Stimulated activated CD8-positive, alpha-beta memory T cell treated with anti-CD3 and anti-CD28 coated beads, Interleukin-15, amount 100 ng/mL, for 48 hours (primary cell): Measurements from ENCODE around the gene GPR17.

Experiments used
- DNase-seq, 2 donors: peaks; one replicate each; pipeline ENCODE4 v3.0.0-alpha.2; 2020; ENCODE audit warnings: low read depth in 2 of 2

GPR17 gene

DNA sequence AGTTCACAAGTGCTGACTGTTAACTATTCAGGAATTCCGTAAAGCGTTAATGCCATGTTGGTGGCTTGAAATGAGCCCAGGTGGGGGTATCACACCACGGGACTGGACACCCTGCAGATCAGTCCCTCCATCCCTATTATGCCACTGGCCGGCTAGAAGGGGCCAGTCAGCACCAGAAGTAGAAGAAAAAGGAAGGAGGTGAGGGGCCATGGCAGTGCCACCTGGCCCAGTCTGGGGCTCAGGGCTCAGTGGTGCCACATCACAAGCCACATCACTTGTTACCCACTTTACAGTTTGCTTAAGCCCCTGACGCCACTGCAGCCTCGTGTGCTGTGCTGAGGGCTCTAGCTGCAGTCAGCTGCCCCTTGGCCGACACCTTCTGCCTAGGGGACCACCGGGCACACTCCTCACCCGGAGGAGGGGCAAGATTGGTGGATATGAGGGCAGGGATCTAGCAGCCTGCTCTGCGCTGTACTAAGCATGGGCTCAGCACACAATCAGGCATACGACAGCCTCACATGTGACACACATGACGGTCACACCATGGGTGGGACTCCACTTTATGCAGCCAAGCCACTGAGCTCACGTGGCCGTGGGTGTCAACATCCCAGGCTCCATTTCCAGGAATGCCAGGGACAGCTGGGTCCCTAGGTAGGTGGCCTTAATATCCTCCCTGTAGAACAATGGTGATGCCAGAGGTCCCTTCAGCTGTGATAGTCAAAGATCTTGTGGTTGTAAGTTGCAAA lies 25.8 kb downstream of the GPR17 start:
- DNase-seq = no peak

DNA sequence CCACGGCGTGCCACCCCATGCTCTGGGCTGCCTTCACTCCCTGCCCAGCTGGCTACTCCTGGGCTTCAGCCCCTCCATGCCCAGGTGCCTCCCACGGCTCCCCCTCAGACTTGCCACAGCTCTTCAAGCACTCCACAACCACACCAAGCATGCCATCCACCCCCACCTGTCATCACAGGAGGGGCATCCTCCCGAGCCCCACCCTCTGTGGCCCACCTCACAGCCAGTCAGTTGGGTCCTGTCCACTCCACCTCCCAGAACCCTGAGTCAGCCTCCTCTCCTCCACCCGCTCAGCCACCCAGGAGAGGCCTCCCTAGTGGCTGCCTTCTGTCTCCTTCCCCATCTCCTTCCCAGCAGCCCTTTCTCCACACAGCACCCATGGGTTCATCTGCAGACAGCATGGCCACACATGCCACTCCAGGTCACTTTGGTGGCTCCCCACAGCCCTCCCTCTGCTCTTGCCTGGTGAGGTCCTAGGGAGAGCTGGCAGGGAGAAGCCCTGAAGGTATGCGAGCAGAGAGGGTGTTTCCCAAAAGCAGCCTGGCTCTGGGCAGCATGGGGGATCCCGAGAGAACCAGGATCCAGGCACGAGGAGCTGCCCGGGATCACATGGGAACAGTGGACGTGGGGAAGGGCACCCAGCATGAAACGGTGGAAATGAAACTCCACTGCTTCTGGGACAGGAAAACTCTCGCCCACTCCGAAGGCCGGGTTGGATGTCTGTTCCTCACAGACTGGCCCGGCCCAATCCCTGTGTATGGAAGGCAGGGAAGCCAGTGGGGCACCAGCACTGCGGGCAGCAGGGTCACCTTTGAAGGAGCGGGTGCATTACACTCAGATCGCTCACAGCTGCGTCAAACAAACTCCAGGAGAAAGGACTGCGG lies 26.6 kb downstream of the GPR17 start:
- DNase-seq = no peak

DNA sequence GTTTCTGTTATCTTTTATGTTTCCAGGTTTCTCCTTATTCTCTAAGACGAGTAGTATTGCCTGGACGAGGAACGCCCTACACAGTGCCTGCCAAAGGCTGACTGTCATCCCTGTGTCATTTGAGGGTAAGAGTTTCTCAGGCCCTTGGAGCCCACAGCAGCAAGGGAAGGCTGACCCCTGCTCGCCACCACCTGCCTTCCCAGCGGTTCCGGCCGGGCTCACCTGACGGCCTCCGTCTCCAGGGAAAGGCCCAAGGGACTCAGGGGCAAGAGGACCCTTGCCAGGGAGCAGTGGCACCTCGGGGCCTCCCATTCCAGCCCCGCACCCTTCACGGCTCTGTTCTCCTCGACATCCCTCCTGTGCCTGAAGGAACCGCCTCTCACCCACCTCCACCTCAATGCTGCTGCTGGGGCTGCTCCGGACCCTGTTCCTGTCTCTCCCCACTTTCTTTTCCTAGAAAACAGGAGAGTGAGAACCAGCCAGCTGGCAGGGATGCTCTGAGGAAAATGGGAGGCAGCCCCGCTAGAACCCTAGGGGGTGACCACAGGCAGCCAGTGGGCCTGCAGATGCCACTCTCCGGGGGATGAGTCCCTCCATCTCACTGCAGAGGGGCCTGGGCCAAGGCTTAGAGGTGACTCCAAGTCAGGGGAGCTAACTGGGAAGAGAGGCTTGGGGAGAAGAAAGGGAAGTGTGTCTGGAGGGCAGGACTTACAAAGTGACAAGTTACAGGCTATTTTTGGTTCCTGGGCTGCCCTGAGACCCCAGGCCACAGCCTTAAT lies 27.5 kb downstream of the GPR17 start:
- DNase-seq = no peak

DNA sequence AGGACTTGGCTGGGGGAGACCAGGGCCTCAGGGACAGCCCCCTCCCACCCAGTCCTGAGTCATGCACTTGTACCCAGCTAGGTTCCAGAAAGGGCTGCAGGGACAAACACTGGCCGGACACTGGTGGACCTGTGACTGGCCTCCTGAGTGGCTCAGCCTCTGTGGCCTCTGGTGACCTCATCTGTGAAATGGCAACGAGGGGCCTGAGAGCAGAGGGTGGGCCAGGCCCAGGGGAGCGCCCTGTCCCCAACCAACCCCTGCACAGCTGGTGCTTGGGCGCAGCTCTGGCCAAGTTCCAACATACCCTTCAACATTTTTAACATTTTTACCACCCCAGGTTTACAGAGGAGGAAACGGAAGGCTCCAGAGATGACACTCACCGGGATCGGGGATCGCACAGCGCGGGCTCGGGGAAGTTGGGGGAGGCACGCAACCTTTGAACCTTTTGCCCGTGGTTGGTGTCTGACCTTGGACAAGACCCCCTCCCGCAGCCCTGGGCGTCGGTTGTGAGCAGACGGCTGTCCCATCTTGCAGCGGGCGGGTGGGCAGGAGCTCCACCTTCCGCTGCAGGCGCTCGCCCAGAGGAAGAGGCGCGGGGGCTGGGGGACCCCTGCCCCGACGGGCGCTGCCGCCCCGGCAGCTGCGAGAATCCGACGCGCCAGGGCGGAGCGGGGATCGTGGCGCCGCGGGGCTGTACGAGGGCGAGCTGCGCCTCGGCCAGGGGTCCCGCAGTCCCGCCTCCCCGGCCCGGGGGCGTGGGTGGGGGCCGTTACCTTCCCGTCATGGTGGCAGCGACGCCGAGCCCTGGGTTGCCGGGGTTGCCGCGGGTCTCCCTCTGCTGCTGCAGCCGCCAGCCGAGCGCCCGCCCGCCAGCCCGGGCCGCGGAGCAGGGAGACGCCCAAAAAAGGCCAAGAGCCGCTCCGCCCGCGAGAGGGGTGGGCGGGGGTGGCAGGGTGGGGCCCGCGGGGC lies 28.6 kb downstream of the GPR17 start:
- no peak for DNase-seq

DNA sequence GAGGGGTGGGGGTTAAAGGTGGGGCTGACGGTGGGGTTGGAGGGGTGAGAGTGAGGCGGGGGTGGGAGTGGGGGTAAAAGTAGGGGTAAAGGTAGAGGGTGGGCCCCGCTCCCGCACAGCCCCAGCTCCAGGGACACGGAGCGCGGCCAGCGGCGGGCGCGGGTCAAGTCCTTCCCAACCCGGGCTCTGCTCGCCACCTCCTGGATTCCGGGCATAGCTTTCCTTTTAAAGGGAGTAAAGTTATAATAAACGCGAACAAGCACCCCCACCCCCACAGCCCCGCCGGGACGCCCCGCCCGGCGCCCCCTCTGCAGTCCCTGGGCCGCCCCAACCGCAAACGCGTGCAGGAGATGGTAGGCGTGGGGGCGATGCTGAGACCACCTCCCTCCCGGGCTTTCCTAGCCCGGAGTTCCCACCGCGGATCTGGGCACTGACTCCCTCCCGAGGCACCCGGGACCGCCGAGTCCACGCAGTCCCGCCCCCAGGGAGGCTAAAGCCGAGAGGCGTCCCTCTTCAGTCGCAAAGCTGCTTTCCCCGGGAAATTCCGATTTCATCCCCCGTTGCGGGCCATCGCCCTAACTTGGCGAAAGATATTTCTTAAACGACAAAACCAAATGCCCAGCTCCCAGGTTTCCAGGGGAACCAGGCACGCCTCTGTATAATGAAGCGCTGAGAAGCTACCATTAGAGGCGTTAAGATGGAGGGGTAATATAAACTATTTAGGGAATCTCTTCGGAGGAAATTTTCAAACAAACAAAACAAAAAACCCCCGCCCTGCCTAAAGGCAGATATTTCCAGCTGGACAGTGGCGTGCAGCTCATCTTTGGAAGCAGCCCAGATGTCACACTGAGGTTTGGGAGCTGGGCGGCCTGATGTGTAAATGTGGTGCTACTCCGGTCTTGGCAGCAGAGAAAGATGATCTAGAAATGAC lies 29.6 kb downstream of the GPR17 start, which contains the start of gene LIMS2:
Gene LIMS2, minus strand, starts transcription at position 200 of the 931 bp plus-strand sequence. CDS start 506 bp downstream, outside the sequence.
- no peak for DNase-seq

DNA sequence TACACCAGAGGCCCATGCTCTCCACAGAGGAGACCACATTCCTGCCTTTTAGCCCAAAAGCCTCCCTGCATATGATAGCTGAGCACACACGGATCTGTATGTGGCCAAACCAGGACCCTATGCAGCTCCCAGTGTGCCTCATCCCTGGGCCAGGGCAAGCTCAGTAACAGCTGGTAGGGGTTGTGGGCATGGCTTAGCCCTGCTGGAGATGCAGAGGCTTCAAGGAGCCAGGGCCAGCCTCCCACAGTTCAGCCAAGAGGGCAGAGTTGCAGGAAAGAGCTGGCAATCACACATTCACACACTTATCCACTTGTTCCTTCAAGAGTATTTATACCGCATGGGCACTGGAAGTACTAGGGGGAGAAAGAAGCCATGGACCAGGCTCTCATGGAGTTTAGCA lies 31.0 kb downstream of the GPR17 start:
- no peak for DNase-seq

DNA sequence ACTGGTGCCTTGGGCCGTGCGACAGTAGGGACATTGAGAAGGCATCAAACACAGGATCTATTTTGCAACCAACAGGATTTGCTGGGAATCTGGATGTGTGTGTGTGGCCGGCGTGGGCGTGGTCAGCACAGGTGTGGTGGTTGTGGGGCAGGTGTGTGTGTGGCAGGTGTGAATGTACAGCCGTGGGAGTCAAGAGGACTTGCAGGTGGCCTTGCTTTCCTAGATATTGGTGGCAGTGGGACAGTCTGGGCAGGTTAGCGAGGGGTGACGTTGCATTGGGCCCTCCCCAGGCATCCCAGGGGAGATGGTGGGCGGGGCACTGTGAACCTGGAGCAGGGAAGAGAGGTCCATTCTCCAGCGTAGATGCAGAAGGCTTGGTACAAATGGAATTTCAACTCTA lies 32.6 kb downstream of the GPR17 start:
- no peak for DNase-seq

DNA sequence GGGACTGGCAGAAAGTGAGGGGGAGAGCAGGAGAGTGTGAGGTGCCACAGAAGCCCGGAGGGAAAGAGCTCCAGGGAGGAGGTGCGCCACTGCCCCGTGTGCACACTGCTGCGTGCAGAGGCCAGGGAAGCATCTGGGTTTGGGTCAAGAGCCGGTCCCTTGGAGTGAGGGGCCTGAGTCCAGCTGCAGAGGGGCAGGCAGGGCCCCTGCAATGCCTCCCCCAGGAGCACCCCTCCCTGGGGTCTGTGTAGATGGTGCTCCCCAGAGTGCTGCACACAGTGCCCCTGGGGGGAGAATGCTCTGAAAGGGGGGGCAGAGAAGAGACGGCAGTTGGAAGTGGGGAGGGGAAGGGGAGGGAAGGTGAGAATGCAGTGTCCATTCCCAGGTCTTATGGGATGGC lies 33.0 kb downstream of the GPR17 start:
- DNase-seq = no peak

DNA sequence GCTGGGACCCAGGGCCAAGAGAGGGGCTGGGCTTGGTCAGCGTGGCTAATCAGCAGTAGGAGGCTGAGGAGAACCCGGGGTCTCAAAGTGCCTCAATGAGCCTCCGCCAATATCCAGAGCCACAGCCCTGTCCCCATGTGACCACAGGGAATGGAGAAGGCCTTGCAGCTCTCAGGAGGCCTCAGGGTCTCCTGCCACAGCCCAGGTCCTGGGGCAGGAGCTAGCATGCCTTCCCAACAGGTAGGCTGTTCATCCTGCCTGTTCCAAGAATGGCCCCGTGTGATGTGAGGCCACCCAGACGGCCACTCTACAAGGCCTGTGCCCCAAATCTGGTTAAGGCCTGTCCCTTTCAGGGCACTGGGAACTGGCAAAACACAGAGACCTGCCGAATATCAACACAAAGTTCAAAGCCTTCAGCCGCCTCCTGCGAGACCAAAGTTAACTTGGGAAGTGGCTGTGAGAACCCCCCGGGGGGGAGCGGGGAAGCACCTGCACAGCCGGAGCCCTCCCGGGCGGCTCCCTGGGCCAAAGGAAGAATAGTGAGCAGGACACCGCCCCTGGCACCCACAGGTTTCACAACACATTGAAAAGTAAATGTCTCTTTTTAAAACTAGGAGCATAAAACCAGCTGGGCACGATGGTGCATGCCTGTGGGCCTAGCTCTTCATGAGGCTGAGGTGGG lies 33.9 kb downstream of the GPR17 start:
- DNase-seq = no peak

DNA sequence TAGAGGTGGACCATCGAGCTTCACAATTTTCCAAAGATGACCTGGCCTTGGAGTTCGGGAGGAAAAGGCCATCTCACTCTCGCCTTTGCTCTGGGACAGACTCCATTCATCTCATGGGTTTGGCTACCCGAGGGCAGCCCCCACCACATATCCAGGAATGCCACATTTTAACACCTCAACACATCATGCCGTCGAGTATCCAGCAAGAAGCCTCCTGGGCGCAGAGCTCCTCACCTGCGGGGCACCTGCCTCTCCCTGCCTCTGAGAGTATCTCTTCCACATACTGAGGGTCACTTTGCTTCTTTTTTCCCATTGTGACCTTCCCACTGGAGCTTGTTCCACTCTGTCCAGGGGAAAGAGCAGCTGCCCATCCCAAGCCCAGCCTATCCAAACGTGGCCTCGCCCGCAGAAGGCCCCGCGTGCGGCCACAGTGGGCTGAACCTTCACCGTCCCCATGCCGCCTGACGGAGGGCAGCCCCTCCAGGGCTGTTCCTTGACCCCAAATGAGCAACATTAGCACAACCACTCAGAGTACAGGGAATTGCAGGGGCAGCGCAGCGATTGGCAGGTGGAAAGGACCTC lies 34.8 kb downstream of the GPR17 start:
- DNase-seq = no peak

DNA sequence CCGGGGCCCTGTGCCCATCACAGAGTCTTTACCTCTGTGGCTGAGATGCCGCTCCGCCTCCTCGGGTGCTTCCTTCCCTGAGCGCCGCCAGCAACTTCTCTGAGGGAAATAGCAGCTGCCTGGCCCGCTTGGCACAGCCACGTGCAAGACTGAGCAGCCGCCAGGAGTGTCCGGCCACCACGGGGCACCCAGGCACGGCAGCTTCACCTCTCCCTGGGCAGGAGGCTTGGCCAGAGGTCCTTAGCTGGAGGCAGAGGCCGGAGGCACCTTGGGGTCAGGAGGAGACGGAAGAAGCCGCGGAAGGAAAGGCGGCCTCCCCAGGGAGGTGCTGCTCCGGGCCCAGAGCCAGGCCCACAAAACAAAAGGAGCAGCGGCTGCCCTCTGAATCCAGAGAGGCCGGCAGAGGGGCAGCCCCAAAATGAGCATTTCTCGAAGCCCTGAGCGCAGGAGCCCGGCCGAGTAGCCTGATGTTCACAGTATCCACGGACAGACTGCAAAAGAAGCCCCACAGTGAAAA lies 35.4 kb downstream of the GPR17 start:
- DNase-seq = no peak

DNA sequence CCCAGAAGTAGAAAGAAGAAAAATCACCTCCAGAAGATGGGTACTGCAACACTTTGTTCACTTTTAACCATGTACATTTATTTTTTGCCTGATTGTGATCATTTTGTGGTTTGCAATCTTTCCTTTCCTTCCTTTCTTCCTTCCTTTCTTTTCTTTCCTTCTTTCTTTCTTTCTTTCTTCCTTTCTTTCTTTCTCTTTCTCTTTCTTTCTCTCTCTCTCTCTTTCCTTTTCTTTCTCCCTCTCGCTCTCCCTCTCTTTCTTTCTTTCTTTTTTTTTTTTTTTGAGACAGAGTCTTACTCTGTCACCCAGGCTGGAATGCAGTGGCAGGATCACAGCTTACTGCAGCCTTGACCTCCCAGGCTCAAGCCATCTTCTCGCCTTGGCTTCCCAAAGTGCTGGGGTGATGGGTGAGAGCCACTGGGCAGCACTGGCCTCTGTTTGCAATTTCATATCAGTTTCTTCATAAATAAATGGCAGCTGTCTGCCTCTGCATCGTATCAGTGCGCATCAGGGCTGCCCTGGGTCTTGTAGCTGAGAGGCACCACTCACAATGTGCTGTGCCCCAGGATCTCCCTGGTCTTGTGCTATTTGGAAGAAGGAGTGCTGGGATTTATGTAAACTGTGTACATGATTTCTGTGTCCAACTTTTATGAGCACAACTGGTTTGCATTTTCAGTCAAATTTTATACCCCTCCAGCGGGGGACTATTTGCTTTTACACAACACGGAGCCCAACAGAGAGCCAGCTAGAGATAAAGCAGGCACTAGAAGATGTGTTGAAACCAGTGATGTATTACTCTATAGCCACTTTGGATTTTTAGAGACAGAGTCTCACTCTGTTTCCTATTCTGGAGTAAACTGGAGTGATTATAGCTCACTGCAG lies 36.3 kb downstream of the GPR17 start:
- no peak for DNase-seq

DNA sequence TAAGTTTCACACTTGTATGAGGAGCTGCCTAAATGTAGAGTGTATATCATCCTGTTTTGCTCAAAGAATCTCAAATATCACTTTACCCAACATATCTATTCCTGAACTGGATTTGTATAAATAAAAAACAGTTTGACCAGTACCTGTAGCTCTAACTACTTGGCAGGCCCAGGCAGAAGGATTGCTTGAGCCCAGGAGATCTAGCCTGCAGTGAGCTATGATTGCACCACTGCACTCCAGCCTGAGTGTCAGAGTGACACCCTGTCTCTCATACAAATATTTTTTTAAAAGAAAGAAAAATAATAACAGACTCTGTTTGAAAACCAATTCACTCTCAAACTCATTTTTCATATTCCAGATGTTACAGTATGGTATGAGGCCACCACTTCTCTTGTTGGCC lies 37.1 kb downstream of the GPR17 start:
- DNase-seq = no peak

DNA sequence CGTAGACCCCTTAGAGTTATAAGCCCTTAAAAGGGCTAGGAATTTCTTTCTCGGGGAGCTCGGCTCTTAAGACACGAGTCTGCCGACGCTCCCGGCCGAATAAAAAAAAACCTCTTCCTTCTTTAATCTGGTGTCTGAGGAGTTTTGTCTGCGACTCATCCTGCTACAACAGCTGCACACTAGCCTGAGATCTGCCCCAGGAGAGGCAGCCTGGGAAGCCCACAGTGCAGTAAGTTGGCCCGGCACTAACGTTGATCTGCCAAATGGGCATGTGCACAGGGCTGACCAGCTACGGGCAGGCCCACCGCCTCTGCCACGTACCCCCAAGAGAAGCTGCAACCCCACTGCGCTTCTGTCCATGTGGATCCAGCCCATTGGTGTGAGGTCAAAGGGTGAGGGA lies 37.8 kb downstream of the GPR17 start:
- DNase-seq = no peak

DNA sequence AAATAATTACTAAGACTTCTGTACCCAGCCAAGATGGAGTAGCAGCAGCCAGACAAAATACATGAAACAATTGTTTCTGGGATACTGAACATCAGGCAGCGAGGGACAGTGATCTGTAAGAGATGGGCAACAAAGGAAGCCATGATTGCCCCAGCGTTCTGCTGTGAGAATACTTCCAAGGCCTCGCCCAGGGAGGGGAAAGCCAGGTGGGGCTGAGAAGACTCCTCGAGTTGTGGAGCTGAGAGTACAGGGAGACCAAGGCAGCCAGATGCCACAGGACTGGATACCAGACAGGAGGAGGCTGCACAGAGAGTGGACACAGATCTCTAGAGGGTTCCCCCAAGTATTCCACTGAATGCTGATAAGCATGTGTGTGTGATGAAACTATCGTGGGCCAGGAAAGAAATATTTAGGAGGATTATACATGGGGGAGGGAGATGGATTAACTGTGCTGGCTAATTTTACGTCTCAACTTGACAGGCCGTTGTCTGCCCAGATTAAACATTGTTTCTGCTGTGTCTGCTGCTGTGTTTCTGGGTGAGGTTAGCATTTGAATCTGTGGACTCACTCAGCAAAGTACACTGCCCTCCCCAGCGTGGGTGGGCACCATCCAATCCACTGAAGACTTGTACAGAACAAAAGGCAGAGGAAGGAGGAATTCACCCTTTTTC lies 39.6 kb downstream of the GPR17 start:
- DNase-seq = no peak

DNA sequence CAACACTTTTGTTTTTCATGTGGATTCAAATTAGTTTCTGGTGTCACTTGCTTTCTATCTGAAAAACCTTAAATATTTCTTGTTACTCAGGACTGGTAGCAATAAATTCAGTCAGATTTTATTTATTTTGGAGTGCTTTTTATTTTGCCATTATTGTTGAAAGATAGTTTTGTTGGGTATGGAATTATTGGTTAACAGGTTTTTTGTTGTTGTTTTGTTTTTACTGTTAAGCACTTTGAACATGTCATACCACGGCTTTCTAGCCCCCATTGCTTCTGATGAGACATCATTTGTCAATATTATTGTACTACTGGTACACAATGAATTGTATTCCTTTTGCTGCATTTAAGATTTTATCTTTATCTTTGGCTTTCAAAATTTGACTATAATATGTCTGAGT lies 42.5 kb downstream of the GPR17 start:
- no peak for DNase-seq

DNA sequence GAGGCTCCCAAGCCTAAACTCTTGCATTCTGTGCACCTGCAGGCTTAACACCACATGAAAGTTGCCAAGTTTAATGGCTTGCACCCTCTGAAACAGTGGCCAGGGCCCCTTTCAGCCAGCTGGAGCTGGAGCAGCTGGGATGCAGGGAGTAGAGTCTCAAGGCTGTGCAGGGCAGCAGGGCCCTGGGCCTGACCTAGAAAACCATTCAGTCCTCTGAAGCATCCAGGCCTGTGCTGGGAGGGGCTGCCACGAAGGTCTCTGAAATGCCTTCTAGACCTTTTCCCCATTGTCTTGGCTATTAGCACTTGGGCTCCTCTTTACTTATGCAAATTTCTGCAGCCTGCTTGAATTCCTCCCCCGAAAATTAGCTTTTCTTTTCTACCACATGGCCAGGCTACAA lies 44.7 kb downstream of the GPR17 start:
- no peak for DNase-seq
